ENCODE results near the gene GALNT18.

GRCh38 chr11:11408436-11409221 is 213.2 kb downstream of the GALNT18 start:
- no peak for TF ChIP-seq POLR2AphosphoS5 (IDR thresholded peaks at IDR 0.05)
- TF ChIP-seq POLR2A (IDR thresholded peaks at IDR 0.05) = no peak

Data from breast epithelium (tissue), 3 donors.